GM21447 (cell line): ENCODE results near the gene KIF3C.

ENCODE experiments used
- ATAC-seq: cut with Tn5 transposase; IDR thresholded peaks from one replicate; pipeline ENCODE4 v1.9.1; 2021; ENCODE audit not compliant: unreplicated experiment

KIF3C gene

DNA sequence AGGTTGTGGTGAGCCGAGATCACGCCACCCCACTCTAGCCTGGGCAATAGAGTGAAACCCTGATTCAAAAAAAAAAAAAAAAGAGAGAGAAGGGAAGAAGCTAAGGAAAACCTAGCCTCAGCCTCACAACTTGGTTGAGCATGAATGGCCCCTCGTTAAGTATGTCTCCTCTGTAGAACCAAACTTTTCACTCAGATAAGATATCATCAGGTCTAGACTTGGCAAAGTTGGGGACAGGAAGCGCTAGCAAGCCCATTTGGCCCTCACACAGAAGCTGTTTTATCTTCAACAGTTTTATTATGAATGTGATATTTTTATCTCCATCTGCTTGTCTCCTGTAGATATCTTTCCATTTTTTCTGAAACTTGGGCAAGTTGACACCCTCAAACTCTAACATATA lies 100.5 kb downstream of the KIF3C start:
- no peak for ATAC-seq

- ATAC-seq = no peak
These were observed 103.1 kb downstream of the KIF3C start for GRCh38 chr2:25879133-25879730.

- peak; percentile 84 for ATAC-seq
These were observed 103.8 kb downstream of the KIF3C start, which contains the start of gene ASXL2 for GRCh38 chr2:25878361-25879132. Gene ASXL2, minus strand, starts transcription at chr2:25878487. Its CDS starts 265 bp downstream, at chr2:25878222.

GRCh38 chr2:25877431-25878360 lies 104.6 kb downstream of the KIF3C start:
- ATAC-seq = peak; percentile 60
